Measurements from ENCODE around the gene AP3D1. TPM values are rescaled to one million over a fixed set of nuclear protein-coding genes. Genes with fewer than 3 reads are reported as not detected.

Gene AP3D1
- total and polyA plus RNA-seq, 12 donors, result 63.9 to 168 (median 81.9) TPM

DNA sequence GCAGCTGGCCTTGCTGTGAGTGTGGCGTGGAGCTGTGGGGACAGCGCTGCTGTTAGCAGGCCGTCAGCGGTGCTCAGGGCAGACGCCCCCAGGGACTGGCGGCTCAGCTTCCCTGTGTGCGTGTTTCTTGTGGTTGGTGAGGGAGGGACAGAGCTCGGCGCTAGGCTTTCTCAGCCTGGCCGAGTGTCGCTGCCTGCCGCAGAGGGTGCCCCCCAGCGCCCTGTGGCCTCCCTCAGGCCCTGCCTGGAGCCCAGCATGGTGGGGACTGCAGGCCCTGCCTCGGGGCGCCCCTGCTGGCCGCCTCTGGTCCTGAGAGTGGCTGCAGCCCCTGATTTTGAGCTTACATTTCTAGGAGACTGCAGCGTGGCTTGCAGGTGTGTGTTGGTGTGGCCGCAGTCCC, 47.8 kb upstream of the AP3D1 start:
- DNase-seq, result no peak
- no peak overlapping the region for H3K27ac ChIP-seq
- no peaks in the 10 kb centered on the region for H3K9me3 ChIP-seq
- H3K4me1 ChIP-seq, result peaks cover 0 to 9% (median 0%) of the 10 kb centered on the region in 9 donors
- peak in 8 of 9 donors; percentile 14 to 46 (median 36) for TF ChIP-seq CTCF (IDR thresholded peaks at IDR 0.05)
- 57 to 71% methylated on average over 18 of the region's 18 CpGs for WGBS, 2 donors
- H3K27me3 ChIP-seq, result no peaks in the 10 kb centered on the region
- peaks cover 0 to 87% (median 6%) of the 10 kb centered on the region in 9 donors for H3K36me3 ChIP-seq
- ATAC-seq, result peak; percentile 34 to 63 (median 49)
- no peak overlapping the region for H3K4me3 ChIP-seq
- intact Hi-C loops (cut with DNase I), result loop anchor here in 1 of 10 donors (5.0 kb wide), 1 partner anchor 42 kb away; no protein-coding TSS in a partner anchor

GRCh38 chr19:2198317-2198716, 47.0 kb upstream of the AP3D1 start:
- Histone ChIP-seq H3K9me3 (no peaks in the 10 kb centered on the region), H3K27ac (no peak overlapping the region), H3K36me3 (peaks cover 0 to 88% (median 15%) of the 10 kb centered on the region in 9 donors), H3K4me1 (peaks cover 0 to 9% (median 0%) of the 10 kb centered on the region in 9 donors), H3K4me3 (no peak overlapping the region), H3K27me3 (no peaks in the 10 kb centered on the region)
- no peak for TF ChIP-seq CTCF (IDR thresholded peaks at IDR 0.05)
- DNase-seq (no peak), ATAC-seq (peak in 1 of 8 donors; percentile 3)
- WGBS, 2 donors, result 86 to 92% methylated on average over 20 to 22 of the region's 22 CpGs
- intact Hi-C loops (cut with DNase I), result loop anchor here in 1 of 10 donors (5.0 kb wide), 1 partner anchor 41 kb away; no protein-coding TSS in a partner anchor

GRCh38 chr19:2197270-2197669, 45.9 kb upstream of the AP3D1 start:
- DNase-seq (no peak), ATAC-seq (no peak)
- intact Hi-C loops (cut with DNase I), result loop anchor here in 1 of 10 donors (5.0 kb wide), 1 partner anchor 40 kb away; no protein-coding TSS in a partner anchor
- TF ChIP-seq CTCF (IDR thresholded peaks at IDR 0.05), result no peak
- H3K4me1 ChIP-seq, result peaks cover 0 to 9% (median 0%) of the 10 kb centered on the region in 9 donors
- 91 to 94% methylated on average over 15 of the region's 15 CpGs for WGBS, 2 donors
- no peak overlapping the region for H3K27ac ChIP-seq
- H3K27me3 ChIP-seq, result no peaks in the 10 kb centered on the region
- H3K4me3 ChIP-seq, result no peak overlapping the region
- peaks cover 0 to 88% (median 15%) of the 10 kb centered on the region in 9 donors for H3K36me3 ChIP-seq
- no peaks in the 10 kb centered on the region for H3K9me3 ChIP-seq

- no peak for TF ChIP-seq CTCF (IDR thresholded peaks at IDR 0.05)
- Histone ChIP-seq H3K4me1 (peaks cover 0 to 9% (median 0%) of the 10 kb centered on the region in 9 donors), H3K9me3 (no peaks in the 10 kb centered on the region), H3K27ac (no peak overlapping the region), H3K36me3 (peaks cover 0 to 91% (median 26%) of the 10 kb centered on the region in 9 donors), H3K27me3 (no peaks in the 10 kb centered on the region), H3K4me3 (no peak overlapping the region)
- no peak for DNase-seq
- intact Hi-C loops (cut with DNase I), result loop anchor here in 1 of 10 donors (5.0 kb wide), 1 partner anchor 39 kb away; no protein-coding TSS in a partner anchor
- ATAC-seq, result no peak
- WGBS, 2 donors, result 95 to 97% methylated on average over 19 of the region's 19 CpGs
Measured at GRCh38 chr19:2195914-2196313, 44.5 kb upstream of the AP3D1 start.

Data from heart right ventricle (tissue), 16 donors.